ENCODE results near the gene LHFPL3.

LHFPL3 gene

GRCh38 chr7:104950006-104950405 is 621.6 kb downstream of the LHFPL3 start:
- no peaks in the 10 kb centered on the region for H3K27me3 ChIP-seq (ENCODE audit: insufficient read depth, poor library complexity, severe bottlenecking)
- no peak for TF ChIP-seq POLR2AphosphoS5 (IDR thresholded peaks at IDR 0.05; ENCODE audit: low read depth)
- no peak for TF ChIP-seq REST (IDR thresholded peaks at IDR 0.05; ENCODE audit: insufficient replicate concordance, low read depth)
- TF ChIP-seq SPI1 (IDR thresholded peaks at IDR 0.05; ENCODE audit: borderline replicate concordance, low read depth) = no peak
- TF ChIP-seq CTCF (IDR thresholded peaks at IDR 0.05; ENCODE audit: insufficient read depth, low read length) = no peak
- no peak for TF ChIP-seq GABPA (IDR thresholded peaks at IDR 0.05; ENCODE audit: low read depth)
- H3K4me3 ChIP-seq (replicated peaks; ENCODE audit: insufficient read depth, low read length) = no peak overlapping the region
- H3K27ac ChIP-seq (replicated peaks) = no peak overlapping the region
- DNase-seq (ENCODE audit: low read depth in 1 of 2, low spot score in 1 of 2) = no peak

GRCh38 chr7:104950754-104951153 is 622.4 kb downstream of the LHFPL3 start:
- H3K4me3 ChIP-seq (replicated peaks; ENCODE audit: insufficient read depth, low read length) = no peak overlapping the region
- TF ChIP-seq REST (IDR thresholded peaks at IDR 0.05; ENCODE audit: insufficient replicate concordance, low read depth) (no peak), CTCF (IDR thresholded peaks at IDR 0.05; ENCODE audit: insufficient read depth, low read length) (no peak), POLR2AphosphoS5 (IDR thresholded peaks at IDR 0.05; ENCODE audit: low read depth) (no peak), GABPA (IDR thresholded peaks at IDR 0.05; ENCODE audit: low read depth) (no peak), SPI1 (IDR thresholded peaks at IDR 0.05; ENCODE audit: borderline replicate concordance, low read depth) (no peak)
- no peaks in the 10 kb centered on the region for H3K27me3 ChIP-seq (ENCODE audit: insufficient read depth, poor library complexity, severe bottlenecking)
- DNase-seq (ENCODE audit: low read depth in 1 of 2, low spot score in 1 of 2) = no peak
- no peak overlapping the region for H3K27ac ChIP-seq (replicated peaks)

- TF ChIP-seq SPI1 (IDR thresholded peaks at IDR 0.05; ENCODE audit: borderline replicate concordance, low read depth) = no peak
- no peak for TF ChIP-seq REST (IDR thresholded peaks at IDR 0.05; ENCODE audit: insufficient replicate concordance, low read depth)
- no peak for TF ChIP-seq CTCF (IDR thresholded peaks at IDR 0.05; ENCODE audit: insufficient read depth, low read length)
- no peak for TF ChIP-seq POLR2AphosphoS5 (IDR thresholded peaks at IDR 0.05; ENCODE audit: low read depth)
- no peak for DNase-seq (ENCODE audit: low read depth in 1 of 2, low spot score in 1 of 2)
- no peak overlapping the region for H3K27ac ChIP-seq (replicated peaks)
Measured at GRCh38 chr7:104951546-104951945, 623.1 kb downstream of the LHFPL3 start.

More at GRCh38 chr7:104951546-104951945, 623.1 kb downstream of the LHFPL3 start:
- H3K4me3 ChIP-seq (replicated peaks; ENCODE audit: insufficient read depth, low read length) = no peak overlapping the region
- no peaks in the 10 kb centered on the region for H3K27me3 ChIP-seq (ENCODE audit: insufficient read depth, poor library complexity, severe bottlenecking)
